HG03432 (cell line): ENCODE results near the gene RBM39.

Source experiments
- ATAC-seq: cut with Tn5 transposase; IDR thresholded peaks from one replicate; pipeline ENCODE4 v1.9.1; 2021; ENCODE audit warnings: mild to moderate bottlenecking, moderate library complexity; ENCODE audit not compliant: unreplicated experiment

Gene RBM39

DNA sequence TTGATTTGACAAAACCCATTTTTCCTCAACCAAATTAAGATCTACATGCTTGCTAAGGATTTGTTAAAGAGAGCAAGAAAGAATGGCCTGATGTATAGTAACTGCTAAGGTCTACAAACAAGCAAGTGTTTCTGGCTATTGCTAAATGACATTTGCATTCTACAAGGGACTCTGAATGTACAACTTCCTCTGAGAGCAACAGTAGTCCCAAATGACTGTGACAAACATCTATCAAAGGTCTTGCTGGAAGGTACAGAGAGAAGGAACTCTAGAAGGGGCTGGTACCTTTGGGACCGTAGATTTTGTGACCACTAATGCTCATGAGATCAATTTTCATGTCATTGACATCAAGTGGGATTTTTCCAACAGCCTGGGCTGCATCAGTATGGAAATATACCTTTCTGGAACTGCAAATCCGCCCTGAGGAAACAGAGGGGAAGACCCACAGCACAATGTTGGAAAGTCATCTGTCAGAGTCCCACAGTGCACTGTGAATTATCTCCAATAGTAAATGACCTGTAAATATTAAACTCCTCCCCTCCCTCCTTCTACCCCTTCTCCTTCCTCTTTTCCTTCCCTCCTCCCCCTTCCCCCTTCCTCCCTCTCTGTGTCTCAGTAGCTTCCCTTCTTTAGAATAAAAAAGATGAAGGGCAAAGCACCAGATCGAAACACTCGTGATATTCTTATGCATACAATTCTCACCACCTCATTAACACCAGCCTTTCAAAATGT lies 61.4 kb downstream of the RBM39 start:
- no peak for ATAC-seq

DNA sequence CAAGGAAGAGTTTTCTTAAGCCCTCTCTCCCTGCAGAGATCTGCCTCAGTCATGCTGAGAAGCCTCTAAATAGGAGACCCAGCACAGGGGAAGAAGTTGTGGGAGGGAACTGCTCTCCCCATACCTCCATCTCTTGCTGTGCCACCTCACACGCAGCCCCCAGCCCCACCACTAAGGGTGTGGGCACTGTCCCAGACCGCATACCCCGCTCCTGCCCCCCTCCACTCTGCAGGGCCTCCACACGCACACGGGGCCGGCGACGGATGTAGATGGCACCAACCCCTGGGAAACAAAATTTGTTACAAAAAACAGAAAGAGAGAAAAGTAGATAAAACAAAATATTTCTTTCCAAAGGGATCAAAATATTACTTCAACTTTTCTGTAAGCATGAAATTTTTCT lies 67.1 kb downstream of the RBM39 start:
- no peak for ATAC-seq

DNA sequence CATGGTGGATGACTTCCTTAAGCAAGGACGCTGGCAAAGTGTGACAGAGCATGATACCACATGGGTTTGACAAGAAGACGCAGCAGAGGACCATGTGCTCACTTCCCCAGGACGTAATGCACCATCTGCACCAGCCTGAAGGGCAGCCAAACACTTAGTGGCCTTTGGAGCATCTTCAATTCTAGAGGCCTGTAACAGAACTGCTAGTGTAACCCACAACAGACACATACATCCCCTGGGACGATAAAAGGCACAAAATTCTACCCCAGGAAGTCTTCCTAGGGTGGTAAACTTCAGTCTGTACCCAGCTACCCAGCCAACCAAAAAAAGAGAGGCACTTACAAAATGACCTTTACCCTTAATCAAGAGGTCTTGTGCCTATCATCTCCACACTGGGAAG lies 68.2 kb downstream of the RBM39 start:
- no peak for ATAC-seq

DNA sequence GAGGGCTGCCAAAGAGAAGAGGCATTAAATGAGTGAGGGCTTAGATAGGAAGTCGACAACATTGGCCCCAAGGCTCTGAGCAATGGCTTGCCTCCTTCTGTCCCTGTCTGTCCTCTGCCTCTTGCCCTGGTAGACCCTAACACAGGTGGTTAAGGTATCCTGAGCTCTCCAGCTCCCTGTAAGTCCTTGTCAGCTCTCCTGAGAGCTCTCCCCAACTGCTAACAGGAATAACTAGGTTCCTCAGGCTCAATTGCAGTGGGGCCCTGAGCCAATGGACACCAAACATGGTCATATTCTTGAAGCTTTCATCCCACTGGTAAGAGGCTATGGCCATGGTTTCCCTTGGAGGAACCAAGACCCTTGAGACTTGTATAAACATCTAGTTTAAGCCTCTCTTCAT lies 72.4 kb downstream of the RBM39 start:
- ATAC-seq = no peak

- no peak for ATAC-seq
Observed at GRCh38 chr20:35669221-35669620, 72.8 kb downstream of the RBM39 start.

DNA sequence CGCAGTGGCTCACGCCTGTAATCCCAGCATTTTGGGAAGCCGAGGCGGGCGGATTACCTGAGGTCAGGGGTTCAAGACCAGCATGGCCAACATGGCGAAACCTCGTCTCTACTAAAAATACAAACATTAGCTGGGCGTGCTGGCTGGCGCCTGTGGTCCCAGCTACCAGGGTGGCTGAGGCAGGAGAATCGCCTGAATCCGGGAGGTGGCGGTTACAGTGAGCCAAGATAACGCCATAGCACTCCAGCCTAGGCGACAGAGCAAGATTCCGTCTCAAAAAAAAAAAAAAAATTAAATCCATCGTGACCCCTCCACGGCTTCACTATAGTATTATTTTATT lies 76.1 kb downstream of the RBM39 start:
- ATAC-seq = no peak

- peak; percentile 81 for ATAC-seq
Observed at GRCh38 chr20:35664466-35665206, 77.4 kb downstream of the RBM39 start, which contains the start of the genes CPNE1 and RBM12. Gene CPNE1 (minus strand): TSS chr20:35664900. CDS start chr20:35632923, 31,977 bp downstream. Gene RBM12 (minus strand): TSS chr20:35664900. CDS start chr20:35655322, 9,578 bp downstream.

- ATAC-seq = peak; percentile 26
Observed at GRCh38 chr20:35663516-35664465, 78.3 kb downstream of the RBM39 start.

GRCh38 chr20:35662551-35662950 lies 79.5 kb downstream of the RBM39 start:
- ATAC-seq = no peak

DNA sequence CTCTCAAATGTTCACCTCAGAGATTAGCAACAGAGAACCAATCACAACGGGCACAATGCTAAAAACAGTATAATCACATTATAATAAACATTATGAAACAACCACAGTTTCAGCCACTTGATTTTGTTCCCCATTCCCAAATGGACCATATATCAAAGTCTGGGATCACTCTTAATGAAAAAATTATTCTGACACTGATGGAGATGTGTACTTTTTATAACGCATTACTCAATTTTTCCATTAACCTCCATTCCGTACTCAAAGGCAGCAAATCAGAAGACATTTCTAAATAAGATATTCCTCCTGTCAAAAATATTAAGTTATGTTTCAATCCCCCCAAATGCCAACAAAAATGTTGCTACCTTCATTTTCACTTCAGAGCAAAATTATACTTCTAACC lies 80.2 kb downstream of the RBM39 start:
- ATAC-seq = no peak

- ATAC-seq = no peak
Observed at GRCh38 chr20:35661053-35661452, 81.0 kb downstream of the RBM39 start.

GRCh38 chr20:35660122-35660937 lies 81.7 kb downstream of the RBM39 start:
- ATAC-seq = no peak

DNA sequence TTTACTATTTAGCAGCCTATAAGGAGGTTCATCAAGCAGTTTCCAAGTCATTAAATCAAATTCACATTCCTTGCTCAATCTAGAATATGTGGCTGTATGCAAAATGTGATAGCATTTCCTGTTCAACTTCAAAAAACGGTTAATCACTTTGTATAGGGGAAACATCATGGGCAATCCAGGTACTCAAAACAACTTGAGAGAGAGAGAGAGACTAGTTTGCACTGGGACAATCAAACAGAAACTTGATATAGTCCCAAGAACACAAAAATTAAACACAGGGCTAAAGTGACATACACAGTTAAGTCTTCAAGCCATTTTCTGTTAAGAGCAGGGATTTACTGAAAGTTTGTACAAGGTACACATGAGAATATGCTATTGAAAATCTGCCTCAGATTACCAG lies 84.8 kb downstream of the RBM39 start:
- no peak for ATAC-seq

DNA sequence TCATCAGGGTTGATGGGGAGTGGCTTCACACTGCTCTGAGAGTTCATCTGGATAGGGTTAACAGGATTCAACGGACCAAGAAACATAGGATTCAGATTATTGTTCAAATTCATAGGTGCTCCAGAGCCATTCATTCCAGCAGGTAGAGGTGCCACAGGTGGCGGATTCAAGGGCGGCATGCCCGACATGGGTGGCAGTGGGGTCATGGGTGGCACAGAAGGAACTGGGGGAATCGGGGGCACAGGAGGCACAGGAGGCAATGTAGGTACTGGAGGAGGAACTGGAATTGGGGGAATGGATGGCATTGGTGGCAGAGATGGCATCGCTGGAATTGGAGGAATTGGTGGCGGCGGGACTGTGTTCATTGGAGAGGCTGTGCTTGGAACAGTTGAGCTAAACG lies 87.6 kb downstream of the RBM39 start:
- no peak for ATAC-seq

DNA sequence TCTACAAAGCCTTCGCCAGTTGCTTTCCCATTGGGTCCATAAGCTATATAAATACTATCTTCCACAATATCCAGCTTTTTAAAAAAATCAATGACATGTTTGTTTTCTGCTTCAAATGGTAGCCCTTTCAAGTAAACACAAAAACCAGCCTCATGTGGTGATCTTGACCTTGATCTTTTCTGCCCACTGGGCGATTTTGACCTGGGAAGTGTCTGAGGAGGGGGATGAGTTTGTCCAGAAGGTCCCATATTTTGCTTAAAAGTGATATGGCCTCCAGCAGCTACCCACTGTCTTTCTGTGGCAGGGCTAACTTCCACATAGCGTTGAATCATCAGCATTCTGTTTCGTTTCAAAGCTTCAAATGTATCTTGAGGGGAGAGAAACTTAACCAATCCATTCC lies 88.2 kb downstream of the RBM39 start:
- ATAC-seq = no peak
